ENCODE results near the gene TEC. TPM values are rescaled to one million over a fixed set of nuclear protein-coding genes. Genes with fewer than 3 reads are reported as not detected.

Gene TEC
- total RNA-seq, 2 experiments from 2014 or later, result 2.8 TPM

- ChIA-PET CTCF (no interaction called here), POLR2A (no interaction called here)
- intact Hi-C loops (cut with DNase I, micrococcal nuclease), result no loop called here
- TF ChIP-seq, protein P1, sequence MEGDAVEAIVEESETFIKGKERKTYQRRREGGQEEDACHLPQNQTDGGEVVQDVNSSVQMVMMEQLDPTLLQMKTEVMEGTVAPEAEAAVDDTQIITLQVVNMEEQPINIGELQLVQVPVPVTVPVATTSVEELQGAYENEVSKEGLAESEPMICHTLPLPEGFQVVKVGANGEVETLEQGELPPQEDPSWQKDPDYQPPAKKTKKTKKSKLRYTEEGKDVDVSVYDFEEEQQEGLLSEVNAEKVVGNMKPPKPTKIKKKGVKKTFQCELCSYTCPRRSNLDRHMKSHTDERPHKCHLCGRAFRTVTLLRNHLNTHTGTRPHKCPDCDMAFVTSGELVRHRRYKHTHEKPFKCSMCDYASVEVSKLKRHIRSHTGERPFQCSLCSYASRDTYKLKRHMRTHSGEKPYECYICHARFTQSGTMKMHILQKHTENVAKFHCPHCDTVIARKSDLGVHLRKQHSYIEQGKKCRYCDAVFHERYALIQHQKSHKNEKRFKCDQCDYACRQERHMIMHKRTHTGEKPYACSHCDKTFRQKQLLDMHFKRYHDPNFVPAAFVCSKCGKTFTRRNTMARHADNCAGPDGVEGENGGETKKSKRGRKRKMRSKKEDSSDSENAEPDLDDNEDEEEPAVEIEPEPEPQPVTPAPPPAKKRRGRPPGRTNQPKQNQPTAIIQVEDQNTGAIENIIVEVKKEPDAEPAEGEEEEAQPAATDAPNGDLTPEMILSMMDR (IDR thresholded peaks at IDR 0.05), result no peak
- no peaks in the 10 kb centered on the region for H3K4me1 ChIP-seq (ENCODE audit: insufficient read depth, low read length)
- ATAC-seq (ENCODE audit: poor library complexity) (no peak), DNase-seq (no peak)
- no peaks in the 10 kb centered on the region for H3K9me3 ChIP-seq (ENCODE audit: control insufficient read depth in 1 of 2, insufficient read depth in 1 of 2, low read length in 2 of 2)
- no peak overlapping the region for H3K4me3 ChIP-seq (ENCODE audit: low read length)
- Mint-ChIP-seq H3K4me3 (no peak overlapping the region), H3K27ac (no peak overlapping the region), H3K4me1 (ENCODE audit: low read depth) (no peaks in the 10 kb centered on the region), H3K27me3 (no peaks in the 10 kb centered on the region), H3K36me3 (ENCODE audit: low read depth) (peaks cover 9% of the 10 kb centered on the region), H3K9me3 (no peaks in the 10 kb centered on the region)
- no peaks in the 10 kb centered on the region for H3K36me3 ChIP-seq (ENCODE audit: insufficient read depth, low read length)
- H3K27me3 ChIP-seq (ENCODE audit: control insufficient read depth in 1 of 2, insufficient read depth in 2 of 2, low read length in 2 of 2), result no peaks in the 10 kb centered on the region
- no peak overlapping the region for H3K27ac ChIP-seq (ENCODE audit: low read depth in 1 of 2, low read length in 2 of 2)
These were observed 64.5 kb downstream of the TEC start for GRCh38 chr4:48205107-48205506.

DNA sequence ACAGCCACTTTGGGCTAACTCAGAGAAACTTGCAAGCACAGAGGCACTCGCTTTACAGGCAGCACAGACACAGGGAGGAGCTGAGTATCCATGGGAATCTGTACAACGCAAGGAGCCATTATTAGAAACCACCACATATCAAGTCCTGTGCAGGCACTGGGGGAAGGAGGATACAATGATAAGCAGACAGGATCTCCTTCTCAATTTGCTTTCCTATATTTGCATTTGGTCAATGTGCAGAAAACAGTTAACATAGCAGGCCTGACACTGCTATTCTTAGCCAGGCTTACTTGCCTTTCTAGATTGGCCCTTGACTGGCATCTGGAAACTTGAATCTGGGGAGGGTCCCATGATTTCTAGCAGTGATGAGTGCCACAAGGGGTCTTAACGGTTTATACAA lies 65.8 kb downstream of the TEC start:
- TF ChIP-seq, protein P1 (IDR thresholded peaks at IDR 0.05), result no peak
- Mint-ChIP-seq H3K27ac (no peak overlapping the region), H3K9me3 (no peaks in the 10 kb centered on the region), H3K36me3 (ENCODE audit: low read depth) (peaks cover 9% of the 10 kb centered on the region), H3K4me3 (no peak overlapping the region), H3K4me1 (ENCODE audit: low read depth) (no peaks in the 10 kb centered on the region), H3K27me3 (no peaks in the 10 kb centered on the region)
- Histone ChIP-seq H3K27ac (ENCODE audit: low read depth in 1 of 2, low read length in 2 of 2) (no peak overlapping the region), H3K4me3 (ENCODE audit: low read length) (no peak overlapping the region), H3K9me3 (ENCODE audit: control insufficient read depth in 1 of 2, insufficient read depth in 1 of 2, low read length in 2 of 2) (no peaks in the 10 kb centered on the region), H3K27me3 (ENCODE audit: control insufficient read depth in 1 of 2, insufficient read depth in 2 of 2, low read length in 2 of 2) (no peaks in the 10 kb centered on the region), H3K36me3 (ENCODE audit: insufficient read depth, low read length) (no peaks in the 10 kb centered on the region), H3K4me1 (ENCODE audit: insufficient read depth, low read length) (no peaks in the 10 kb centered on the region)
- intact Hi-C loops (cut with DNase I, micrococcal nuclease), result no loop called here
- ATAC-seq (ENCODE audit: poor library complexity) (no peak), DNase-seq (no peak)
- ChIA-PET POLR2A (no interaction called here), CTCF (no interaction called here)

- ATAC-seq (ENCODE audit: poor library complexity) (no peak), DNase-seq (no peak)
- Mint-ChIP-seq H3K27ac (no peak overlapping the region), H3K4me1 (ENCODE audit: low read depth) (peaks cover 13% of the 10 kb centered on the region), H3K36me3 (ENCODE audit: low read depth) (peaks cover 9% of the 10 kb centered on the region), H3K4me3 (no peak overlapping the region), H3K9me3 (no peaks in the 10 kb centered on the region), H3K27me3 (no peaks in the 10 kb centered on the region)
- POLR2A ChIA-PET, result no interaction called here
- Histone ChIP-seq H3K4me3 (ENCODE audit: low read length) (no peak overlapping the region), H3K9me3 (ENCODE audit: control insufficient read depth in 1 of 2, insufficient read depth in 1 of 2, low read length in 2 of 2) (no peaks in the 10 kb centered on the region), H3K4me1 (ENCODE audit: insufficient read depth, low read length) (peaks cover 3% of the 10 kb centered on the region), H3K27ac (ENCODE audit: low read depth in 1 of 2, low read length in 2 of 2) (no peak overlapping the region), H3K36me3 (ENCODE audit: insufficient read depth, low read length) (no peaks in the 10 kb centered on the region), H3K27me3 (ENCODE audit: control insufficient read depth in 1 of 2, insufficient read depth in 2 of 2, low read length in 2 of 2) (no peaks in the 10 kb centered on the region)
- TF ChIP-seq, protein P1 (IDR thresholded peaks at IDR 0.05), result no peak
- CTCF ChIA-PET, result interaction anchor here (1.3 kb wide), 1 partner anchor 37 kb away, joined by 4 read pairs; no protein-coding TSS in a partner anchor
- intact Hi-C loops (cut with DNase I, micrococcal nuclease), result no loop called here
These were observed 71.9 kb downstream of the TEC start for GRCh38 chr4:48197643-48198237.
